Neural crest cell (in vitro differentiated cells): ENCODE data around the gene CGB3. TPM values are rescaled to one million over a fixed set of nuclear protein-coding genes. Genes with fewer than 3 reads are reported as not detected.
A peak's percentile ranks its signal among the peaks of the same experiment; 100 is the strongest.

Source experiments
- DNase-seq: peaks from one replicate; pipeline ENCODE4 v3.0.0; 2021; ENCODE audit warnings: low read depth, mixed read lengths, low spot score
- H3K27ac Mint-ChIP-seq: one replicate; pipeline ENCODE4 v1.8.0; 2021; ENCODE audit warnings: mild to moderate bottlenecking, mixed read lengths; ENCODE audit not compliant: unreplicated experiment
- H3K27me3 Mint-ChIP-seq: 2 replicates; pipeline ENCODE4 v1.8.0; 2021; ENCODE audit warnings: low read depth, mild to moderate bottlenecking, mixed read lengths
- H3K36me3 Mint-ChIP-seq: 2 replicates; pipeline ENCODE4 v1.8.0; 2021; ENCODE audit warnings: low read depth, mild to moderate bottlenecking, mixed read lengths
- H3K4me1 Mint-ChIP-seq: 2 replicates; pipeline ENCODE4 v1.8.0; 2021; ENCODE audit warnings: mixed read lengths
- H3K4me3 Mint-ChIP-seq: one replicate; pipeline ENCODE4 v1.8.0; 2021; ENCODE audit warnings: mild to moderate bottlenecking, mixed read lengths
- H3K9me3 Mint-ChIP-seq: 2 replicates; pipeline ENCODE4 v1.8.0; 2021; ENCODE audit warnings: mixed read lengths
- total RNA-seq: library from RNA; stranded (reverse); gene quantifications from 2 replicates; pipeline ENCODE4 v1.2.1, GENCODE V29; 2021
- TF ChIP-seq, protein P1 (sequence below): fragments of 200-600 bp; sonication (generic); conservative IDR thresholded peaks from 2 replicates; pipeline ENCODE4 v1.5.0; 2021; ENCODE audit warnings: antibody characterized with exemption, mild to moderate bottlenecking

CGB3 gene
- total RNA-seq, 1 donor from 2014 or later, result not detected

DNA sequence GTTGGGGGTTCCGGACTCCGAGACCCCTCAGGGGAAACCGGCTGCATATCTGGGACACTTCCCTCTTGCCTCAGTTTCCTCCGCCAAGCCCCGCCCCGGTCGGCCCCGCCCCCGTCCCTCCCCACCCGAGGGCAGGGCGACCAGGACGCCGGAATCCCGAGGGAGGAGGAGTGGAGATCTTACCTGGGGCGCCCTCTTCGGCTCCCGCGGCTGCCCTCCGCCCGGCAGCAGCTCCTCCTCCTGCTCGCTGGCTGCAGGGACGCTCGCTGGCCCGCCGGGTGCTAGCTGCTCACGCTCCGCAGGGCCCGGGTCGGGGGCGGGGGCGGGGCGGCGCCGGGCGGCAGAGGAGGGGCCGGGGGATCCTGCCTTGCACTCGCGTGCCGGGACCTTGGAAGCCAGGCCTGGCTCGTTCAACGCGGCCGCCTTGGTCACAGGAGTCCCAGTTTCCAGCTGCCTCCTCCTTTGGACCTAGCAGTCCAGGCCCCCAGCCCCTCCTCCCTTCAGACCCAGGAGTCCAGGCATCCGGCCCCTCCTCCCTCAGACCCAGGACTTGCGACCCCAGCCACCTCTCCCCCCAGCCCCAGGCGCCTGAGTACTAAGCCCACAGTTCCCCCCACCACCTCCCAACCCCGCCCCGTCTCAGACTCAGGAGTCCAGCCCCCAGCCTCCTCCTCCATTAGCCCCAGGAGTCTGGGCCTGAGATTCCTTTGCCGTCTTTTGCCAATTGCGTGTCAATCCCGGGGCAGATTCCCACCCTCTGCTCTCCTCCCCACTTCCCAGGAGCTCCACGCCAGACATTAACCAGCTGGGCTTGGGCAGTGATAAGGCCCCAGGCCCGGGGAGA is 40.9 kb upstream of the CGB3 start, which contains the start of gene NTF4:
TSS of gene NTF4 (minus strand) at position 51 of the 844 bp plus-strand sequence. CDS start 2,821 bp downstream, outside the sequence.
- TF ChIP-seq, protein P1, sequence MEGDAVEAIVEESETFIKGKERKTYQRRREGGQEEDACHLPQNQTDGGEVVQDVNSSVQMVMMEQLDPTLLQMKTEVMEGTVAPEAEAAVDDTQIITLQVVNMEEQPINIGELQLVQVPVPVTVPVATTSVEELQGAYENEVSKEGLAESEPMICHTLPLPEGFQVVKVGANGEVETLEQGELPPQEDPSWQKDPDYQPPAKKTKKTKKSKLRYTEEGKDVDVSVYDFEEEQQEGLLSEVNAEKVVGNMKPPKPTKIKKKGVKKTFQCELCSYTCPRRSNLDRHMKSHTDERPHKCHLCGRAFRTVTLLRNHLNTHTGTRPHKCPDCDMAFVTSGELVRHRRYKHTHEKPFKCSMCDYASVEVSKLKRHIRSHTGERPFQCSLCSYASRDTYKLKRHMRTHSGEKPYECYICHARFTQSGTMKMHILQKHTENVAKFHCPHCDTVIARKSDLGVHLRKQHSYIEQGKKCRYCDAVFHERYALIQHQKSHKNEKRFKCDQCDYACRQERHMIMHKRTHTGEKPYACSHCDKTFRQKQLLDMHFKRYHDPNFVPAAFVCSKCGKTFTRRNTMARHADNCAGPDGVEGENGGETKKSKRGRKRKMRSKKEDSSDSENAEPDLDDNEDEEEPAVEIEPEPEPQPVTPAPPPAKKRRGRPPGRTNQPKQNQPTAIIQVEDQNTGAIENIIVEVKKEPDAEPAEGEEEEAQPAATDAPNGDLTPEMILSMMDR, result no peak
- Mint-ChIP-seq H3K4me1 (no peaks in the 10 kb centered on the region), H3K9me3 (peaks cover 8% of the 10 kb centered on the region), H3K27me3 (peaks cover 80% of the 10 kb centered on the region), H3K4me3 (no peak within 1 kb of the TSS), H3K36me3 (no peaks in the 10 kb centered on the region), H3K27ac (no peak within 1 kb of the TSS)
- DNase-seq, result peak; percentile 56

DNA sequence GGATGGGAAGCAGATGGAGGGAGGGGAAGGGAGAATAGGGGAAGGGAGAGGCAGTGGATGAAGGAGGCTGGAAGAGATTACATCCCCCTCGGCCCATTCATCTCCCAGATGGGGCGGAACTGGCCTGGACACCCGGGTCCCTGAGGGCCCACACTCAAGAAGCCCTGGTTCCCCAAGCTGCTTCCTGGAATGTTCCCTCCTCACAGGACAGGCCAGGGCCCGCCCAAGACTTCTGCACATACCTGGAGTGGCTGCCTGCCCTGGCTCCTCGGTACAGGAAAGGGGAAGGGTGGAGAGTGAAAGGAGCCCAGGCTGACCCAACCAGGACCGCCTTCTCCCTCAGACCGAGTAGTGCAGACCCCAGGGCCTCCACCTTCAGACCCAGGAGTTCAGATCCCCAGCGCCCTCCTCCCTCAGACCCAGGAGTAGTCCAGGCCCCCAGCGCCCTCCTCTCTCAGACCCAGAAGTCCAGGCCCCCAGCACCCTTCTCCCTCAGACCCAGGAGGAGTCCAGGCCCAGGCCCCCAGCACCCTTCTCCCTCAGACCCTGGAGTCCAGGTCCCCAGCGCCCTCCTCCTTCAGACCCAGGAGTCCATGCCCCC is 40.0 kb upstream of the CGB3 start:
- H3K4me1 Mint-ChIP-seq, result no peaks in the 10 kb centered on the region
- H3K36me3 Mint-ChIP-seq, result no peaks in the 10 kb centered on the region
- no peak for DNase-seq
- H3K9me3 Mint-ChIP-seq, result peaks cover 2% of the 10 kb centered on the region
- no peak overlapping the region for H3K4me3 Mint-ChIP-seq
- H3K27ac Mint-ChIP-seq, result no peak overlapping the region
- H3K27me3 Mint-ChIP-seq, result peaks cover 80% of the 10 kb centered on the region
- TF ChIP-seq, protein P1, result no peak

DNA sequence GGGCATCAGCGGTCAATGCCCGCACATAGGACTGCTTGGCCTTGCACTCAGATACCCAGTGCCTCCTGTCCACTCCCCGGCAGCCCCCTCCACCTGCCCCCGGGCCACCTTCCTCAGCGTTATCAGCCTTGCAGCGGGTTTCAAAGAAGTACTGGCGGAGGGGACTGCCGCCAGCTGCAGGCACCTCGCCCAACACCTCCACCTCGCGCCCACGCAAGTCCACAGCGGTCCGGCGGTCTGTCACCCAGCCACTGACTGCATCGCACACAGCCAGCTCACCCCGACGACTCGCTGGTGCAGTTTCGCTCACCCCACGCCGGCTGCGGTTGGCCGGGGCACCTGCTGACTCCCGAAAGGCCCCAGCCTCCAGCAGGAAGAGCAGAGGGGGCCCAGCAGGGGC is 37.3 kb upstream of the CGB3 start:
- H3K9me3 Mint-ChIP-seq, result no peaks in the 10 kb centered on the region
- H3K36me3 Mint-ChIP-seq, result no peaks in the 10 kb centered on the region
- DNase-seq, result no peak
- no peak overlapping the region for H3K4me3 Mint-ChIP-seq
- H3K27ac Mint-ChIP-seq, result no peak overlapping the region
- TF ChIP-seq, protein P1, result no peak
- peaks cover 80% of the 10 kb centered on the region for H3K27me3 Mint-ChIP-seq
- H3K4me1 Mint-ChIP-seq, result peaks cover 10% of the 10 kb centered on the region

DNA sequence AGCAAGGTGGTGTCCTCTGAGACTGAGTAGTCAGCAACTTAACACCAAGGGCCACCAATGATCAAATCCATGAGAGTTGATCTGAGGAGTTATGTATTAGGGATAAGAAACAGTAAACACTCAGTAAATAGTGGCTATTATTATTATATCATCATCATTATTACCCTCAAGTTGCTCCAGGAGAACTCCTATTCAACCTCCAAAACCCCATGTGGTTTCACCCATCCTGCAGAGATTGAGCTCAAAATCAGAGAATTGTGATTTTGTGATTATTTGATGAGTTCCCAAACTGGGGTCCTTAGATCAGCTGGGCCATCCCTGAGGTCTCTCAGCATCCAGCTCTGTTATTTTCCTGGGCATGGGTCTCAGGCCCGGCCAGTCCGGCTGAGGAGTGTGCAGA is 36.9 kb upstream of the CGB3 start:
- Mint-ChIP-seq H3K4me3 (peak overlapping the region; percentile 16), H3K27me3 (peaks cover 80% of the 10 kb centered on the region), H3K9me3 (no peaks in the 10 kb centered on the region), H3K36me3 (no peaks in the 10 kb centered on the region), H3K4me1 (peaks cover 10% of the 10 kb centered on the region), H3K27ac (no peak overlapping the region)
- DNase-seq, result no peak
- TF ChIP-seq, protein P1, result no peak

DNA sequence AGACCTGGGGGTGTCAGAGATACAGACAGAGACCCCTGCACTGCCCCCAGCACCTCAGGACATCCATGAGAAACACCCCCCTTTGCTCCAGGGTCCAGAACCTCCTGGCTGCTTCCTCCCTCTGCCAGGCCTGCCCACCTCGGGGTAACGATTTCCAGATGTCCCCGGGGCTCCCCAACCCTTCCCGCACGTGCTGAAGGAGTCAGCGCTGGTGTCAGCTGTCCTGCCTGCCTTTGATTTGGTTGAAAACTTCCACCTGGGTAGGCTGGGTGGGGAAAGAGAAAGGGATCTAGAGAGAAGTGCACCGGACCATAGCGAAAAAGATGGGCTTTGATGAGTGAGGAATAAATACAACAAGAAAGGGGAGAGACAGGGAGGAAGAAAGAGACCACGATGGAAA is 34.9 kb upstream of the CGB3 start:
- Mint-ChIP-seq H3K36me3 (no peaks in the 10 kb centered on the region), H3K27ac (no peak overlapping the region), H3K4me3 (peak overlapping the region; percentile 4), H3K9me3 (no peaks in the 10 kb centered on the region), H3K4me1 (peaks cover 10% of the 10 kb centered on the region), H3K27me3 (peaks cover 76% of the 10 kb centered on the region)
- TF ChIP-seq, protein P1, result no peak
- DNase-seq, result no peak
